Measurements from ENCODE around the gene LZTR1. TPM values are rescaled to one million over a fixed set of nuclear protein-coding genes. Genes with fewer than 3 reads are reported as not detected.

The LZTR1 gene
- total and polyA plus RNA-seq, 4 donors: 7.9 to 32.5 (median 13.2) TPM

- 98% methylated on average over 2 of the region's 2 CpGs for WGBS
- no peaks in the 10 kb centered on the region for H3K36me3 ChIP-seq (ENCODE audit: control insufficient read depth in 4 of 4, insufficient read depth in 3 of 4, low read depth in 1 of 4, low read length in 3 of 4)
- TF ChIP-seq YY1 (IDR thresholded peaks at IDR 0.05): no peak
- no peak for TF ChIP-seq NR2F2 (IDR thresholded peaks at IDR 0.05)
- TF ChIP-seq, protein P1, sequence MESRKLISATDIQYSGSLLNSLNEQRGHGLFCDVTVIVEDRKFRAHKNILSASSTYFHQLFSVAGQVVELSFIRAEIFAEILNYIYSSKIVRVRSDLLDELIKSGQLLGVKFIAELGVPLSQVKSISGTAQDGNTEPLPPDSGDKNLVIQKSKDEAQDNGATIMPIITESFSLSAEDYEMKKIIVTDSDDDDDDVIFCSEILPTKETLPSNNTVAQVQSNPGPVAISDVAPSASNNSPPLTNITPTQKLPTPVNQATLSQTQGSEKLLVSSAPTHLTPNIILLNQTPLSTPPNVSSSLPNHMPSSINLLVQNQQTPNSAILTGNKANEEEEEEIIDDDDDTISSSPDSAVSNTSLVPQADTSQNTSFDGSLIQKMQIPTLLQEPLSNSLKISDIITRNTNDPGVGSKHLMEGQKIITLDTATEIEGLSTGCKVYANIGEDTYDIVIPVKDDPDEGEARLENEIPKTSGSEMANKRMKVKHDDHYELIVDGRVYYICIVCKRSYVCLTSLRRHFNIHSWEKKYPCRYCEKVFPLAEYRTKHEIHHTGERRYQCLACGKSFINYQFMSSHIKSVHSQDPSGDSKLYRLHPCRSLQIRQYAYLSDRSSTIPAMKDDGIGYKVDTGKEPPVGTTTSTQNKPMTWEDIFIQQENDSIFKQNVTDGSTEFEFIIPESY (IDR thresholded peaks at IDR 0.05): no peak
- no peak for TF ChIP-seq CTCF (IDR thresholded peaks at IDR 0.05; ENCODE audit: low read depth, low read length, missing input control)
- no peak for TF ChIP-seq HNF4G (IDR thresholded peaks at IDR 0.05)
- TF ChIP-seq MAX (IDR thresholded peaks at IDR 0.05): no peak
- no peak for TF ChIP-seq TAF1 (conservative IDR thresholded peaks at IDR 0.05)
- no peak for TF ChIP-seq SP1 (IDR thresholded peaks at IDR 0.05)
- TF ChIP-seq, protein P2, sequence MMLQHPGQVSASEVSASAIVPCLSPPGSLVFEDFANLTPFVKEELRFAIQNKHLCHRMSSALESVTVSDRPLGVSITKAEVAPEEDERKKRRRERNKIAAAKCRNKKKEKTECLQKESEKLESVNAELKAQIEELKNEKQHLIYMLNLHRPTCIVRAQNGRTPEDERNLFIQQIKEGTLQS (IDR thresholded peaks at IDR 0.05): no peak
- no peak for TF ChIP-seq EGR1 (IDR thresholded peaks at IDR 0.05; ENCODE audit: low read depth in 2 of 2)
- TF ChIP-seq REST (IDR thresholded peaks at IDR 0.05): no peak
- TF ChIP-seq JUND (IDR thresholded peaks at IDR 0.05): no peak
- no peak for TF ChIP-seq FOXA2 (IDR thresholded peaks at IDR 0.05)
- no peak for TF ChIP-seq RXRA (IDR thresholded peaks at IDR 0.05)
- no peak for TF ChIP-seq RAD21 (IDR thresholded peaks at IDR 0.05)
- TF ChIP-seq GABPA (IDR thresholded peaks at IDR 0.05 in 1 of 2, conservative IDR thresholded peaks at IDR 0.05 in 1 of 2): no peak
- no peak for TF ChIP-seq FOXA1 (IDR thresholded peaks at IDR 0.05)
- TF ChIP-seq HNF4A (conservative IDR thresholded peaks at IDR 0.05): no peak
- no peak overlapping the region for H3K9ac ChIP-seq (ENCODE audit: low read depth in 1 of 2, low read length in 2 of 2)
- H3K27ac ChIP-seq (ENCODE audit: low read depth in 1 of 2, low read length in 2 of 2): no peak overlapping the region
- no peaks in the 10 kb centered on the region for H3K27me3 ChIP-seq (ENCODE audit: control insufficient read depth in 4 of 4, insufficient read depth in 4 of 4, low read length in 3 of 4)
- H3K4me1 ChIP-seq (ENCODE audit: control insufficient read depth in 4 of 4, insufficient read depth in 4 of 4, low read length in 3 of 4): peaks cover 7 to 33% (median 26%) of the 10 kb centered on the region in 4 donors
- no peaks in the 10 kb centered on the region for H3K9me3 ChIP-seq (ENCODE audit: control insufficient read depth in 4 of 4, low read length in 3 of 4)
- DNase-seq (ENCODE audit: low spot score): no peak
- no peak overlapping the region for H3K4me3 ChIP-seq (ENCODE audit: low read depth in 1 of 3, low read length in 3 of 3)
Measured at GRCh38 chr22:20978419-20978818, 3.7 kb upstream of the LZTR1 start.

Measured in liver (tissue), 9 donors.